HepG2 (cell line): Measurements from ENCODE around the gene LZTS2. TPM values are rescaled to one million over a fixed set of nuclear protein-coding genes. Genes with fewer than 3 reads are reported as not detected.

Experiments used
- ARNTL ChIP-seq: sonication (generic); formaldehyde crosslinking; IDR thresholded peaks from 2 replicates; pipeline ENCODE4 v1.4.0; 2020; ENCODE audit warnings: mild to moderate bottlenecking, missing genetic modification reagents
- HCFC1 ChIP-seq: fragments of 150-350 bp; IDR thresholded peaks from 2 replicates; pipeline ENCODE4 v1.6.1; 2014; ENCODE audit warnings: low read depth, low read length
- KLF15 ChIP-seq: sonication (generic); formaldehyde crosslinking; IDR thresholded peaks from 2 replicates; pipeline ENCODE4 v1.8.1; 2023; ENCODE audit warnings: borderline replicate concordance, mild to moderate bottlenecking, inconsistent platforms, missing genetic modification reagents, mixed read lengths
- MIXL1 ChIP-seq: IDR thresholded peaks from 2 replicates; pipeline ENCODE4 v1.6.1; 2016
- NCOA2 ChIP-seq: sonication (generic); formaldehyde crosslinking; IDR thresholded peaks from 2 replicates; pipeline ENCODE4 v1.8.0; 2022; ENCODE audit warnings: inconsistent platforms
- POGK ChIP-seq: sonication (generic); formaldehyde crosslinking; conservative IDR thresholded peaks from 2 replicates; pipeline ENCODE4 v1.8.0; 2022; ENCODE audit warnings: mild to moderate bottlenecking, moderate library complexity, missing genetic modification reagents
- RBAK ChIP-seq: sonication (generic); formaldehyde crosslinking; IDR thresholded peaks from 2 replicates; pipeline ENCODE4 v1.5.1; 2020; ENCODE audit warnings: mild to moderate bottlenecking, missing genetic modification reagents
- RERE ChIP-seq: IDR thresholded peaks from 2 replicates; pipeline ENCODE4 v1.6.1; 2016; ENCODE audit warnings: low read depth, missing genetic modification reagents, missing compliant biosample characterization
- RFXAP ChIP-seq: sonication (generic); formaldehyde crosslinking; IDR thresholded peaks from 2 replicates; pipeline ENCODE4 v1.4.0; 2020; ENCODE audit warnings: missing genetic modification reagents, borderline replicate concordance
- TRAFD1 ChIP-seq: sonication (generic); formaldehyde crosslinking; IDR thresholded peaks from 2 replicates; pipeline ENCODE4 v1.5.1; 2020; ENCODE audit warnings: missing genetic modification reagents, mild to moderate bottlenecking, borderline replicate concordance
- ZBTB46 ChIP-seq: sonication (generic); formaldehyde crosslinking; IDR thresholded peaks from 2 replicates; pipeline ENCODE4 v1.4.0; 2020; ENCODE audit warnings: mild to moderate bottlenecking, missing genetic modification reagents, borderline replicate concordance
- ZNF33A ChIP-seq: sonication (generic); formaldehyde crosslinking; IDR thresholded peaks from 2 replicates; pipeline ENCODE4 v1.5.1; 2020; ENCODE audit warnings: missing genetic modification reagents, mild to moderate bottlenecking, moderate library complexity, borderline replicate concordance
- ZNF556 ChIP-seq: sonication (generic); formaldehyde crosslinking; IDR thresholded peaks from 2 replicates; pipeline ENCODE4 v1.4.0; 2020; ENCODE audit warnings: mild to moderate bottlenecking, missing genetic modification reagents, borderline replicate concordance
- ZNF558 ChIP-seq: sonication (generic); formaldehyde crosslinking; IDR thresholded peaks from 2 replicates; pipeline ENCODE4 v1.9.0; 2022; ENCODE audit warnings: mild to moderate bottlenecking, missing genetic modification reagents, borderline replicate concordance
- ZNF570 ChIP-seq: sonication (generic); formaldehyde crosslinking; IDR thresholded peaks from 2 replicates; pipeline ENCODE4 v1.4.0; 2020; ENCODE audit warnings: mild to moderate bottlenecking, missing genetic modification reagents, borderline replicate concordance
- ZNF740 ChIP-seq: sonication (generic); formaldehyde crosslinking; IDR thresholded peaks from 2 replicates; pipeline ENCODE4 v1.4.0; 2020; ENCODE audit warnings: missing genetic modification reagents
- ZNF891 ChIP-seq: sonication (generic); formaldehyde crosslinking; IDR thresholded peaks from 2 replicates; pipeline ENCODE4 v1.5.0; 2020; ENCODE audit warnings: mild to moderate bottlenecking, missing genetic modification reagents
- polyA plus RNA-seq, 8 experiments: library from polyadenylated mRNA; depleted of rRNA in 3 of 8; stranded (reverse) in 7 of 8; unstranded in 1 of 8; fragments of >200 nt; fragmentation: Illumina TruSeq in 4 of 8; extraction: Trizol in 4 of 8; gene quantifications; 2 replicates each; pipeline versions ENCODE4 v1.2.1 to v1.2.3, GENCODE V29; 2011 to 2016; ENCODE audit warnings: low read depth in 4 of 8, missing spikeins in 1 of 8, mixed read lengths in 1 of 8; ENCODE audit not compliant: insufficient read depth in 1 of 8
- total RNA-seq, 5 experiments: library from RNA; depleted of rRNA; stranded (reverse); fragments of >200 nt; fragmentation: Illumina TruSeq; extraction: Trizol; gene quantifications; 2 replicates each; pipeline ENCODE4 v1.2.3, GENCODE V29; 2016; ENCODE audit warnings: low read depth in 1 of 5

The LZTS2 gene
- total and polyA plus RNA-seq, 2 of the 13 experiments (the other 11 are each of a cell fraction or from before 2014, with no cell fraction given) = 43.6 to 65.6 TPM

GRCh38 chr10:100970914-100971811 lies 28.4 kb upstream of the LZTS2 start (continued):
- TF ChIP-seq ZBTB46 (CRISPR knock-in tag) (no peak), RFXAP (no peak; the same call in 1 of the 2 replicates), RBAK (CRISPR knock-in tag) (no peak), RERE (CRISPR knock-in tag) (peak; percentile 90), ZNF33A (CRISPR knock-in tag) (no peak), ZNF891 (CRISPR knock-in tag) (peak; percentile 42; the same call in 1 of the 2 replicates), ZNF556 (CRISPR knock-in tag) (no peak), POGK (no peak), ZNF740 (CRISPR knock-in tag) (peak; percentile 74; the same call in 1 of the 2 replicates), ZNF570 (CRISPR knock-in tag) (no peak), HCFC1 (no peak), KLF15 (no peak), ZNF558 (peak; percentile 22; the same call in 1 of the 2 replicates), TRAFD1 (no peak), MIXL1 (CRISPR knock-in tag) (peak; percentile 93), ARNTL (CRISPR knock-in tag) (peak; percentile 91), NCOA2 (CRISPR knock-in tag) (peak; percentile 94)
